ENCODE measurements around the gene MED29.

The MED29 gene

DNA sequence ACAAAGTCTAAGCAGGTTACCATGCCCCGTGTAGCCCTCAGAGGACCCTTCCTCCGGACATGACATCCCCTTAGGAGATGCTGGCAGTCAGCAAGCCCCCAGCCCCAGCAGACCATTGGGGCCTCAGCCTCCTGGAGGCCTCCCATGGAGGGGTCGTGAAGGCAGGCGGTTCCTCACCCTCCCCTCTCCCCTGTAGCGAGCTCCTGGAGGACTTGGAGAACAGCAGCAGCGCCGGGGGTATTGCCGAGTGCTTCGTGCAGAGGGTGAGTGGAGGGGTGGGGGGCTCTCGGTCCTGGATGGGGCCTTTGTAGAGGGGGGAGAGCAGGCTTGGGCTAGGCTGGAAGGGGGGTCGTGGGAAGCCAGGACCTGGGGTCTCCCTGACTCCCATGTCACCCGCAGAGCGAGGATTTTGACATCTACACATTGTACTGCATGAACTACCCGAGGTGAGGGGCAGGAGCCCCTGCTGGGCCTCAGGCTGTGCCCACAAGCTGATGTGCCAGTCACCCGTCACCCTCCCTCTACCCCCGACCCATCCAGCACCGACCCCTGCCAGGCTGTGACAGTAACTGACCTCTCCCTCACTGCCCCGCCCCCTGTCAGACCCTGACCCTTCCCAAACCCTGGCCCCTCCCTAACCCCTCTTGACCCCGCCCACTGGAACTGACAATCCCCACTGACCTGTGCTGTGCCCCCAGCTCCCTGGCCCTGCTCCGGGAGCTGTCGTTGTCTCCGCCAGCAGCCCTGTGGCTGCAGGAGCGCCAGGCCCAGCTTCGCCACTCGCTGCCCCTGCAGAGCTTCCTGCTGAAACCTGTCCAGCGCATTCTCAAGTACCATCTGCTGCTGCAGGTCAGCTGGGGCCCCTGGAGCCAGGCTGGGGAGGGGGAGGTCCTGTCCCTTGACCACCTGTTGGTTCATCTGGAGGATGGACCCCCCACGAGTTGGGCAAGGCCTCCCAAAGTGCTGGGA lies 25.3 kb downstream of the MED29 start:
- DNase-seq (ENCODE audit: insufficient read length, low spot score) (no peak), FAIRE-seq (no peak)
- no peak for TF ChIP-seq POLR2A (IDR thresholded peaks at IDR 0.05; ENCODE audit: low read depth, low read length)

DNA sequence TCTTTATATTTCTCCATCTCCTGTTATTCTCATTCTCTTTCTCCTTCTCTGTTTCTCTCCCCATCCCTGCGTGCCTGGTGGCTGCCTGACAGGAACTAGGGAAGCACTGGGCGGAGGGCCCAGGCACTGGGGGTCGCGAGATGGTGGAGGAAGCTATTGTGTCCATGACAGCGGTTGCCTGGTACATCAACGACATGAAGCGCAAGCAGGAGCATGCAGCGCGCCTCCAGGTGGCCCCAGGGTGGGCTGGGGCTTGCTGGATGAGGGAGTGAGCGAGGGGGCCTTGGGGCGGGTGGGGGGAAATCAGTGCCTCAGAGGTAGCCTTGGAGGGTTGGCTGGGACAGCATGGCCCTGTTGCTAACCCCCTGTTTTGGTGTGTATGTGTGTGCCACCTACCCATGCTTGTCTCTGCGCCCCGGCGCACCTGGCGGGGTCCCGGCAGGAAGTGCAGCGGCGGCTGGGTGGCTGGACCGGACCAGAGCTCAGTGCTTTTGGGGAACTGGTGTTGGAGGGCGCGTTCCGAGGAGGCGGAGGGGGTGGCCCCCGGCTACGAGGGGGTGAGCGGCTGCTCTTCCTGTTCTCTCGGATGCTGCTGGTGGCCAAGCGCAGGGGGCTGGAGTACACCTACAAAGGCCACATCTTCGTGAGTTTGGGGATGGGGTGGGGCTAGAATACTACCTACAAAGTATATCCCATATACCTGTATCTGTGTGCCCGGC lies 26.4 kb downstream of the MED29 start:
- FAIRE-seq = no peak
- DNase-seq (ENCODE audit: insufficient read length, low spot score) = no peak
- TF ChIP-seq POLR2A (IDR thresholded peaks at IDR 0.05; ENCODE audit: low read depth, low read length) = no peak

DNA sequence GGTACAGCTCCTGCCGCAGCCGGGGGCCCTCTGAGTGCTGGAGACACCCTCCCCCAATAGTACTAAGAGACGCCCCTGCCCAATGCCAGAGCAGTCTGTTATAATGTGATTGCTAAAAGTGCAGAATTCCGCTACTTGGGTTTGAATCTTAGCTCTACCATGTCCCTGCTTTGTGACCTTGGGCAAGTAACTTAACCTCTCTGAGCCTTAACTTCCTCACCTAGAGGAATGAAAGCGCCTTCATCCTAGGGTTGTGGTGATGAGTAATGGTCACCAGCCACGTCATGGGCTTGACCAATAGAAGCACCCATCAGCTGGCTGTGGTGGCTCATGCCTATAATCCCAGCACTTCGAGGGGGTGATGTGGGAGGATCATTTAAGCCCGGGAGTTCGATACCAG lies 27.8 kb downstream of the MED29 start:
- no peak for TF ChIP-seq POLR2A (IDR thresholded peaks at IDR 0.05; ENCODE audit: low read depth, low read length)
- no peak for DNase-seq (ENCODE audit: insufficient read length, low spot score)
- FAIRE-seq = no peak

GRCh38 chr19:39420769-39421168 lies 29.6 kb downstream of the MED29 start:
- DNase-seq (ENCODE audit: insufficient read length, low spot score) (no peak), FAIRE-seq (no peak)
- no peak for TF ChIP-seq POLR2A (IDR thresholded peaks at IDR 0.05; ENCODE audit: low read depth, low read length)

DNA sequence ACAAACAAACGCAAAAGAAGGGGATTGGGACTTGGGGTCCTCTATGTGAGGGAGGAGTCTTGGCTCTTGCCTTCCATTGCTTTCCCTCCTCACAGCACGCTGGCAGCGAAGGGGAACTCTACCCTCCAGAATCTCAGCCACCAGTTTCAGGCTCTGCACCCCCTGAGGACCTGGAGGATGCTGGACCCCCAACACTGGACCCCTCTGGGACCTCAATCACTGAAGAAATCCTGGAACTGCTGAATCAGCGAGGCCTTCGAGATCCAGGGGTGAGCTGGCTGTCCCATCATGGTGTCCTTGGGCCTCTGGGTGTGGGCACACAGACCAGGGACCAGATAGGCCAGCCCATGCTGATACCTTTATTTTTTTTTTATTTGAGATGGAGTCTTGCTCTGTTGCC lies 30.8 kb downstream of the MED29 start:
- DNase-seq (ENCODE audit: insufficient read length, low spot score) = no peak
- no peak for FAIRE-seq
- 0 out of 2 replicates have a peak, but pooled peaks have one; percentile 13 for TF ChIP-seq POLR2A (IDR thresholded peaks at IDR 0.05; ENCODE audit: low read depth, low read length)

DNA sequence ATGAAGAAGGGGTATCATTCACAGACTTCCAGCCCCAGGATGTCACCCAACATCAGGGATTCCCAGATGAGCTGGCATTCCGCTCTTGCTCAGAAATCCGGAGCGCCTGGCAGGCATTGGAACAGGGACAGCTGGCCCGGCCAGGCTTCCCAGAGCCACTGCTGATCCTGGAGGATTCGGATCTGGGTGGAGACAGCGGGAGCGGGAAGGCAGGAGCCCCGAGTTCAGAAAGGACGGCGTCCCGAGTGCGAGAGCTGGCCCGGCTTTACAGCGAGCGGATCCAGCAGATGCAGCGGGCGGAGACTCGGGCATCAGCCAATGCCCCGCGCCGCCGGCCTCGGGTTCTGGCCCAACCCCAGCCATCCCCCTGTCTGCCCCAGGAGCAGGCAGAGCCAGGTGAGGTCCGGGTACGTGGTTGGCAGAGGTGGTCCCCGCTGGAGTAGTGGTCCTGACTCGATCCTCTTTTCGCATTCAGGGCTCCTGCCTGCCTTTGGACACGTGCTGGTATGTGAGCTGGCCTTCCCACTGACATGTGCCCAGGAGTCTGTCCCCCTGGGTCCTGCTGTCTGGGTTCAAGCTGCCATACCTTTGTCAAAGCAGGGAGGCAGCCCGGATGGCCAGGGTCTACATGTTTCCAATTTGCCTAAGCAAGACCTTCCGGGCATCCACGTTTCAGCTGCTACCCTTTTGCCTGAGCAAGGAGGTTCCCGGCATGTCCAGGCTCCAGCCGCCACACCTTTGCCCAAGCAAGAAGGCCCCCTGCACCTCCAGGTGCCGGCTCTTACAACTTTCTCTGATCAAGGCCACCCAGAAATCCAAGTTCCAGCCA lies 32.3 kb downstream of the MED29 start:
- TF ChIP-seq POLR2A (IDR thresholded peaks at IDR 0.05; ENCODE audit: low read depth, low read length) = no peak
- DNase-seq (ENCODE audit: insufficient read length, low spot score) = no peak
- FAIRE-seq = no peak

DNA sequence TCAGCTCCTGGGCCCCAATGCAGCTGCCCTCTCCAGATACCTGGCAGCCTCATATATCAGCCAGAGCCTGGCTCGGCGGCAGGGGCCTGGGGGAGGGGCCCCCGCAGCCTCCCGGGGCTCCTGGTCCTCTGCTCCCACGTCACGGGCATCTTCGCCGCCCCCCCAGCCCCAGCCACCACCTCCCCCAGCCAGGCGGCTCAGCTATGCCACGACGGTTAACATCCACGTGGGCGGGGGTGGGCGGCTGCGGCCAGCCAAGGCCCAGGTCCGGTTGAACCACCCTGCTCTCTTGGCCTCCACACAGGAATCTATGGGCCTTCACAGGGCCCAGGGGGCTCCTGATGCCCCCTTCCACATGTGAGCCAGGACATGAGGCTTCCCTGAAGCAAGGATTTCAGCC lies 33.8 kb downstream of the MED29 start:
- no peak for FAIRE-seq

GRCh38 chr19:39425744-39426143 lies 34.6 kb downstream of the MED29 start:
- TF ChIP-seq POLR2A (IDR thresholded peaks at IDR 0.05; ENCODE audit: low read depth, low read length) = no peak
- FAIRE-seq (no peak), DNase-seq (ENCODE audit: insufficient read length, low spot score) (no peak)

More for the DNA sequence above, 33.8 kb downstream of the MED29 start:
- no peak for DNase-seq (ENCODE audit: insufficient read length, low spot score)
- TF ChIP-seq POLR2A (IDR thresholded peaks at IDR 0.05; ENCODE audit: low read depth, low read length) = no peak

DNA sequence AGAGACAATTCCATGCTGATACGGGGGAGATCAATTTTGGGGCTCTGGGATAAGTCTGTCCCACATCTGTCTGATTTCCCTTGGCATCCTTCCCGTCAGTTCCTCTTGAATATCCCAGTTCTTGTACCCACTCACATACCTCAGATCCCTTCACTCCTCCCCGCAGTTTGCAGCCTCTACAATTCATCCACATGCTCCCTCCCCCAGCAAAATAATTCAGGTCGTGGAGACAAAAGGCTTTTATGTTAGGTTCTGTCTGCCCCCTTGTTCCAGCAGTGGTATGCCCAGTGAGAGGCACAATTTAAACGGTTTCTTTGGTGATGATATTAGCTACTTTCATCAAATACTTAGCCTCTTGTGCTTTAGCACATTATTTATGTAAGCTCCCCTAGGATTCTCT lies 35.0 kb downstream of the MED29 start:
- no peak for TF ChIP-seq POLR2A (IDR thresholded peaks at IDR 0.05; ENCODE audit: low read depth, low read length)
- DNase-seq (ENCODE audit: insufficient read length, low spot score) = no peak
- FAIRE-seq = no peak

DNA sequence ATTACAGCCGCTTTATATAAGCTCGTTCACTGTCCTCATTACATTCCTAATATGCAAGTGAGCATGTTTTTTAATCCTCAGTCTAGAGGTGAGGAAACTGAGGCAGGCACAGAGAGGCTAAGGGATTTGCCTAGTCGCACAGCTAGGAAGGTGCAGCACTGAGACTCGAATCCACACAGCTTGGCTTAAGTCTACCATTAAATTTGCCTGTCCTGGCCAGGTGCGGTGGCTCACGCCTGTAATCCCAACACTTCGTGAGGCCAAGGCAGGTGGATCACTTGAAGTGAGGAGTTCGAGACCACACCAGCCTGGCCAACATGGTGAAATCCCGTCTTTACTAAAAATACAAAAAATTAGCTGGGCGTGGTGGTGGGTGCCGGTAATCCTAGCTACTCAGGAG lies 36.5 kb downstream of the MED29 start:
- DNase-seq (ENCODE audit: insufficient read length, low spot score) = no peak
- no peak for TF ChIP-seq POLR2A (IDR thresholded peaks at IDR 0.05; ENCODE audit: low read depth, low read length)

DNA sequence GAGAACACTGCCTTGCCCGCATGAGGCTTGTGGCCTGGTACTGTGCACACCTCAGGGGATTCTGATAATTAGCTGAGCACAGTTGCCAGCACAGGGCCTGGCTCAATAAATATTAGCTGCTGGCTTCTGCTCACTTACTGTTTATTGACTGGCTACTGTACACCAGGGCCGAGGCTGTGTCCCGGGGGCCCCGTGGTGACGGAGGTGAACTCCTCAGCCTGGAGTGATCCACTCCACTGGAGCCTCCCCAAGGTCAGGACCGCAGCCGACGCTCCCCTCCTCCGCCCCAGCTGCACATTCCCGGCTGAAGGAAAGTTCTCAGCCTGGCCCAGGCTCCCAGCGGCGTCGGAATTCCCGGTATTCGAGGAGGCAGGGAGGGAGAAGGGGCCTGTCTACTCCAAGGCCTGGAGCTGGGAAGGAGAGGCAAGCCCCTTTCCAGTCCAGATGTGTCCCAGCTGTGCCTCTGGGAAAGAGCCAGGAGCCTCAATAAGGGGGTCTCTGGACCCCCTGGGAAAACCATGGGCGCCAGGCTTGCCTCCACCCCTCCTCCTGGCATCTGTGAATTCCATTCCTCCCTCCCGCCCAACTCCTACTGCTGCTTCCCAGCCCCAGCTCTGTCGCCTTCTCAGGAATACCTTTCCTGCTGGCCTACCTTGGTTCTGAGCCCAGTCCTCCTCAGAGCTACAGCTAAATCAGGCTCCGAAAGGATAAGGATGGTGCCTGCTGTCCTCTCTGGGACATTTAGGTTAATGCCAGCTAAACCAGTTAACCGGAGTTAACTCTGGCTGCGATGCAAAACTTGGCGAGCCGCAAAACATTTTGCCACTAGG lies 37.3 kb downstream of the MED29 start:
- no peak; the same call in 1 of the 2 replicates for TF ChIP-seq POLR2A (IDR thresholded peaks at IDR 0.05; ENCODE audit: low read depth, low read length)
- DNase-seq (ENCODE audit: insufficient read length, low spot score) (peak; percentile 79), FAIRE-seq (no peak)

More for the DNA sequence above, 36.5 kb downstream of the MED29 start:
- no peak for FAIRE-seq

GRCh38 chr19:39430675-39431593 lies 39.8 kb downstream of the MED29 start:
- DNase-seq (ENCODE audit: insufficient read length, low spot score) (peak; percentile 85), FAIRE-seq (peak; percentile 81)
- peak; percentile 37; the same call in 1 of the 2 replicates for TF ChIP-seq POLR2A (IDR thresholded peaks at IDR 0.05; ENCODE audit: low read depth, low read length)

Measured in H54 (cell line).